Epithelial cell of prostate (primary cell): ENCODE results near the gene ORAI3.

ENCODE experiments used
- DNase-seq: peaks from one replicate; pipeline ENCODE4 v3.0.0-alpha.2; 2011; ENCODE audit warnings: low read depth, low spot score
- H3K27ac ChIP-seq: fragments of 450-650 bp; 2 replicates; pipeline ENCODE4 v1.5.1; 2017; ENCODE audit warnings: mild to moderate bottlenecking

The ORAI3 gene

DNA sequence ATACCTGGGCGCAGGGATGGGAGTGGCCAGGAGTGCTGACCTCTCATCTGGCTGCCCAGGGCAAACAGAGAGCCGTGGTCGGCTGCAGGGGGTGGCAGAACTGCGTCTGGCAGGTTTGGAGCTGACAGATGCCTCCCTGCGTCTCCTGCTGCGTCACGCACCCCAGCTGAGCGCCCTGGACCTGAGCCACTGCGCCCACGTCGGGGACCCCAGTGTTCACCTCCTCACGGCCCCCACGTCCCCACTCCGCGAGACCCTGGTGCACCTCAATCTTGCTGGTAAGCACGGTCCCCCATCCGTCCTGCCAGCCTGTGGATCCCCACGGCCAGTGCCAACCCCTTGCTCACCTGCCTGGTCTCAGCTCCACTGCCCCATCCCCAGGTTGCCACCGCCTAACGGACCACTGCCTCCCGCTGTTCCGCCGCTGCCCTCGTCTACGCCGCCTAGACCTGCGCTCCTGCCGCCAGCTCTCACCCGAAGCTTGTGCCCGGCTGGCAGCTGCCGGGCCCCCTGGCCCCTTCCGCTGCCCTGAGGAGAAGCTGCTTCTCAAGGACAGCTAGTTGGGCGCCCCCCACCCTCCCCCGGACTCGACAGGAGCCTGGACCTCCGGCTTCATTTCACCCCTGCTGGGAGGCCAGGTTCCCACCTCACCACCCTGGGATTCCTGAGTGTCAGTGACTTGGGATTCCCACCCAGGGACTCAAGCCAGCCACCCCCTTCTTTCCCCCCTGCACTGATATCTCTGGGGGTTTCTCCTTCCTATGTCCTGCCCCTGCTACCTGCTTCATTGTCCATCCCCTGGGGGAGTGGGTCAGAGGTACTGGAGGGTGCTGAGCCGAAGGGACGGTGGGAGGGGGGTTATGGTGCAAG lies 2.0 kb upstream of the ORAI3 start:
- DNase-seq, result no peak
- no peak overlapping the region for H3K27ac ChIP-seq

DNA sequence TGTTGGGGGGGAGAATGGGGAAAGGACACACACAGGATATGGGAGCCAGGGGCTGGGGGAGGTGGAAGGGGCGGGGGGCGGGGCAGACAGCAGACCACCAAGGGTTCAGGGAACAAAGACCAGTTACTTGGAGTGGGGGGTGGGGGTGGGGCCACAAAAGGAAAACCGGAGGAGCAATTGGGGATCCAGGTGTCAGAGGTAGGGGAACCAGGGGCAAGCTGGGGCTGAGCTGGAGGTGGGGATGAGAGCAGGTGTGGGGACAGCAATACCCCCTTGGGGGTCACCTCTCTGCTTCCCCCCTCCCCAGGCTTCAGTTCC lies 1.4 kb upstream of the ORAI3 start:
- no peak overlapping the region for H3K27ac ChIP-seq
- DNase-seq, result no peak

DNA sequence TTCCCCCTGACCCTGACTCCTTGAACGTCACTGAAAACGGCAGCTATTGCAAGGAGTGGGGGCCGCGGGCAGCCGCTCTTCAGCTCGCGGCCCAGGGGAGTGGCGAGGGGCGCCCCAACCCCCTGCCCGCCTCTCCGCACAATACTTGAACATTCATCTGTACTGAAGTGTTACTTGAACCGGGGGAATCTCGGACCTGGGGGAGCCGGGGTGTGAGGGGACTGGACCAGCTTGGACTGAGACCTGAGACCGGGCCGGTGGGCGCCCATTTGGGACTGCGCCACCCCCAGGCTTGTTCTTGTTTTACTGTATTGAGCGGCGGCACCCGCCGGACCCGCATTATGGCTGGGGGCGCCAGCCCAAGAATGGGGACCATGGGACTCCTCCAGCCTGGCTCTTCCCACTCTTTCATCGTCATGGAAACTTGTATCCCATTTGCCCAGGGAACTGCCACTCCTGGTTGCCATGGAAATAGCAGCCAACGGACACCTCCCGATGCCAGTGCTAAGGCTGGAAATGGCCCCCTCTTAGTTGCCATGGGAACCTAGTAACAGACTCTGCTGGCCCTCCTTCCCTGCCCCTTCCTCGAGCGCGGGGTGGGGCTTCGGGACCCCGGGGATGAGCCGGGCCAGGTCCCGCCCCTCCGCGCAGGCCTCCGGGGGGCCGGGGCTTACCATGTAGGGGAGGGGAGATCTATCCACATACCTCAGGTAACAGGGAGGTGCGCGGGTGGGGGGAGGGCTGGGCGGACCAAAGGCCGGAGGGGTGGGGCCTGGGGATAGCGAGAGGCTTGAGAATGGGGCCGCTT lies 805 bp upstream of the ORAI3 start:
- DNase-seq, result no peak
- peak overlapping the region; percentile 85 for H3K27ac ChIP-seq

DNA sequence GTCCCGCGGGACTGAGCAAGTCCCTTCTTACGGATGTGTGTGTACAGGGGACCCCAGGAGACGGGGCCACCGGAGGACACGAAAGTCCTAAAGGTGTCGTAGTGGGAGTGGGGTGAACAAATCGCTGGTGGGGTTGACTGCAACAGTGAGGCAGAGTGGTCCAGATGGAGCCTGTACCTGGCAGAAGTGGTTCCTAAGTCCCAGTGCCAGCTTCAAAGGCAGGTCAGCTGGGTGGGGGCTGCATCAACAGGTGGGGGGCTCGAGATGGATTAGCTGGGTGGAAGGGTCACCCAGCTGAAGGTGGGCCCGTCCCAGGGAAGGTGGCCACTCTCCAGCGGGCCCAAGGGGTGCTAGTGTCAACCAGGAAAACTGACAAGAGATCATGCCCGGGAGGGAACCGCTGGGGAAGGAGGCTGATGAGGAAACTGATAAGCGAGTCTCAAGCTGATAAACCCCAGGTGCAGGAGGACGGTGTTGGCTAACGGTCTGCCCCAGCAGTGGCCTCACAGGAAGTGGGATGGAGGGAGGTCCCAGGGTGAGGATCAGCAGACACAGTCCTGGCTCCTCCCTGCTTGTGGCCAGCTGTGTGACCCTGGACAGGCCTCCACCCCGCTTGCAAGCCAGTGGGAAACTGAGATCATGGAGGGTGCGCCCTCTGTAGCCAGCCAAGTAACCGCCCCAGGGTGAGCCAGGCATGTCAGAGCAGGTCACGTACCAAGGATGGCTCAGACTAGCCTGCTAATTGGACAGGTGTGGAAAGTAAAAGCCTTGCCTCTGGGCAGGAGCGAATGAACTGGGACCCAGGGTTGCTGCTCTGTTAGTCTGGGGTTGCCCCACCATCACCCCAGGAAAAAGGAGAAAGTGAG lies 1.0 kb downstream of the ORAI3 start:
- peak; percentile 84 for DNase-seq
- peak overlapping the region; percentile 85 for H3K27ac ChIP-seq

DNA sequence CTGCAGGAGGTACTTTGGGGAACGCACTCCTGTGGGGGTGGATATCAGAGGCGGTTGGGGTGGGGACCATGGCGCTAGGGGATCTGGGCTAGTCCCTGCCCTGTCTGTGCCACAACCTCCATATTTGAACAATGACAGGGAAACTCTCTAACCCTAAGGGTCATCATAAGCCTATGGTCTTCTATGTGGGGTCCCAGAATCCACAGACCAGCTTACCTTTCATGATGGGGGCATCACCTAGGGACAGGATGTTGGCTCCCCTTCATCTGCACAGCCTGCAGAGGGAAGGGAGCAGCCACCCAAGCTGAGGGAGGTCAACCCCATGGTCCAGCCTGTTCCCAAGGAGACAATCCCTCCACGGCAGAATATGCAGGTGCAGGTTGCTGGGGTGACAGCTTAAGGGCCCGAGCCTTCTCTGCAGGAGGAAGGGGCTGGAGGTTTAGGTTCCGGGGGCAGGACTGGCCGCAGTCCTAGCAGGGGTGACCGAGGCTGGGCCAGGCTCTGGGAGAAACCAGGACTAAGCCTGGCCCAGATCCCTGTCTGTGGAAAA lies 1.7 kb downstream of the ORAI3 start:
- peak overlapping the region; percentile 85 for H3K27ac ChIP-seq
- no peak for DNase-seq

DNA sequence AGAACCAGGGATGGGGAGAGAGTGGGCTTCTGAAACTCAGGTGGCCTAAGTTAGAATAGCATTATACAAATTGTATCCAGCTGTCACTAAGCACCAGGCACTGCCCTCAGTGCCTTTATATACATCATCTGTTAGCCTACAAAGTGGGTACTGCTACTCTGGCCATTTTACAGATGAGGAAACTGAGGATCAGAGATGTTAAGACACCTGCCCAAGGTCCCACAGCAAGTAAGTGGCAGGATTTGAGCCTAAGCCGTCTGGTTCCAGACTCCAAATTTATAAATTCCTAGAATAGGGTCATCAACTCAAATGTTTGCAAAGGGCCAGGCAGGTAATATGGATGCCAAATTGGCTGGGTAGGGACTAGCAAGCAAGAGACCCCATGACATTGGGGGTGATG lies 2.3 kb downstream of the ORAI3 start:
- no peak for DNase-seq
- no peak overlapping the region for H3K27ac ChIP-seq

DNA sequence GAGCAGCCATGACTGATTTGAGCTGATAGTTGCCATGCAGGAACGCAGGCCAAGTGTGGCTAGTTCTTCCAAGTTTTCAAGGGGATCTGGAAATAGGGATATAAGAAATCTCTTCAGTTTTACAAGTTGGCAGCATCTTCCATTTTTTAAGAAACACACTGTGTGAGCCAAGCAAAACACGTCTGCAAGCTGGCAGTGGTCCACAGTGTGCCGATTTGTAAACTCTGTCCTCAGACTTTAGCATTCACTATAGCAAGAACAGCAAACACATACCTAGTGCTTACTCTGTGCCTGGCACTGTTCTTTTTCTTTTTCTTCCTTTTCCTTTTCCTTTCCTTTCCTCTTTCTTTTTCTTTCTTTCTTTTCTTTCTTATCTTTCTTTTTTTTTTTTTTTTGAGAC lies 2.9 kb downstream of the ORAI3 start:
- H3K27ac ChIP-seq, result no peak overlapping the region
- no peak for DNase-seq

DNA sequence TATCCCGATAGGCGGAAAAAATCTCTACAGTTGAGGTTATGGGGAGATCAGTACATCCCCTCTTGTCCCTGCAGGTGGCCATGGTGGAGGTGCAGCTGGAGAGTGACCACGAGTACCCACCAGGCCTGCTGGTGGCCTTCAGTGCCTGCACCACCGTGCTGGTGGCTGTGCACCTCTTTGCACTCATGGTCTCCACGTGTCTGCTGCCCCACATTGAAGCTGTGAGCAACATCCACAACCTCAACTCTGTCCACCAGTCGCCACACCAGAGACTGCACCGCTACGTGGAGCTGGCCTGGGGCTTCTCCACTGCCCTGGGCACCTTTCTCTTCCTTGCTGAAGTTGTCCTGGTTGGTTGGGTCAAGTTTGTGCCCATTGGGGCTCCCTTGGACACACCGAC lies 4.2 kb downstream of the ORAI3 start:
- DNase-seq, result no peak

DNA sequence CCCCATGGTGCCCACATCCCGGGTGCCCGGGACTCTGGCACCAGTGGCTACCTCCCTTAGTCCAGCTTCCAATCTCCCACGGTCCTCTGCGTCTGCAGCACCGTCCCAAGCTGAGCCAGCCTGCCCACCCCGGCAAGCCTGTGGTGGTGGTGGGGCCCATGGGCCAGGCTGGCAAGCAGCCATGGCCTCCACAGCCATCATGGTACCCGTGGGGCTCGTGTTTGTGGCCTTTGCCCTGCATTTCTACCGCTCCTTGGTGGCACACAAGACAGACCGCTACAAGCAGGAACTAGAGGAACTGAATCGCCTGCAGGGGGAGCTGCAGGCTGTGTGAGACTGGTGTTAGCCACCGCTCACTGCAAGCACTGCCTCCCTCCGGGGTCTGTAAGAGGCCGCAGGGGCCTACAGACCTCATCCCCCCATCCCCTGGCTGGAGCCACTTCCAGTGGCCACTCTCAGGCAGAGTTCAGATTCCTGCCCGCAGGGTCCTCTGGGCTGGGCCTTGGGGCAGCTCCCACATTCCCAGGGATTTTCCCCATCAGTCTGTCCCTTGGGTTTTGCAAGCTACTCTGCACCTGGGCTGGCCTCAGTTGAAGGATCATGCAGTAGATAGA lies 4.8 kb downstream of the ORAI3 start:
- no peak for DNase-seq
- H3K27ac ChIP-seq, result no peak overlapping the region

More for the DNA sequence above, 4.2 kb downstream of the ORAI3 start:
- H3K27ac ChIP-seq, result no peak overlapping the region

DNA sequence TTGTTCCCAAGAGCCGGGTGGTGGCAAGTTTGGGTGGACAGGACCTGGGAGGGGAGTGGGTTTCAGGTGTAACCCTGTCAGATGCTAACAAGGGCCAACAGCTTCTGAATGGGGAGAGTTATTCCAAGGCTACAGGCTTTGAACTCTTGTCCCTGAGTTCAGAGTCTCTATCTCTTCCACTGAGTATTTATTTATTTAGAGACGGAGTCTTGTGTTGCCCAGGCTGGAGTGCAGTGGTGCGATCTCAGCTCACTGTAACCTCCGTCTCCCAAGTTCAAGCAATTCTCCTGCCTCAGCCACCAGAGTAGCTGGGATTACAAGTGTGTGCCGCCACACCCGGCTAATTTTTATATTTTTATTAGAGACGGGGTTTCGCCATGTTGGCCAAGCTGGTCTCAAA lies 6.1 kb downstream of the ORAI3 start:
- DNase-seq, result no peak
- H3K27ac ChIP-seq, result no peak overlapping the region

DNA sequence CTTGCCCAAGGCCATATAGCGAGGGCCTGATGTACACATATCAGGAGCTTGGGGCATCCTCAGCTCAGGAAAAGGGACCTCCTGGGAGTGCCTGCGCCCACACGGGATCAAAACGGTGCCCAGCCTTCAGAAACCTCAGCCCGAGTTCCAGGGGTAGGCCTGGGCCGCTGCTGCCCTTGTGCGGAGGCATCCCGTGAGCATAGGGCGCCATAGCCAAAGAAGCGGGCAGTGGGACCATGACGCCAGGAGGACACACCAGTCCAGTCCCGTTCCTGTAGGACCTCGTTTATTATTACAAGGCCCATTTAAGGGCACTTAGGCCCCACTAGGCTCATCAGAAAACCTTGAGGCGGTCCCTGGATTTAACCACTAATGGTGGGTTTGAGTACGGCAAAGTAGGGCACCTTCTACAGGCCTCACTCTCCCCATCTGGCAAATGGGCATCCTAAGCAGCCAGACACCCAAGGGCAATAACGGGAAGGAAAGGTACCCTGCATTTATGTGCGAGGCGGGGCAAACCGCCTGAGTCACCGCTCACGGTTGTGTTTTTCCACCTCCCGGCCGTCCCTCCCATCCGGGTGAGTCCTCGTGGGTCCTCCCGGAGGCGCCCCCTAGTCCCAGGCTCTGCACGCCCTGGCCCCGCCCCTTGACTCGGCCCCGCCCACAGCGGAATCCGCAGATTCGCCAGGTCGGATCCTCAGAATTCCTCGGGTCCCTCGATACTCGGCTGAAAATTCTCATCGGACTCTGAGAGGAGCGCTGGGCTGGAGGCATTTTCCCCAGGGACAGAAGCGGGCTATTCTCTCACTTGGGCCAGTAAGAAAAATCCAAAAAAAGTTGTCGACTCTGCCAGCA lies 8.0 kb downstream of the ORAI3 start:
- H3K27ac ChIP-seq, result peak overlapping the region; percentile 91
- peak; percentile 62 for DNase-seq

DNA sequence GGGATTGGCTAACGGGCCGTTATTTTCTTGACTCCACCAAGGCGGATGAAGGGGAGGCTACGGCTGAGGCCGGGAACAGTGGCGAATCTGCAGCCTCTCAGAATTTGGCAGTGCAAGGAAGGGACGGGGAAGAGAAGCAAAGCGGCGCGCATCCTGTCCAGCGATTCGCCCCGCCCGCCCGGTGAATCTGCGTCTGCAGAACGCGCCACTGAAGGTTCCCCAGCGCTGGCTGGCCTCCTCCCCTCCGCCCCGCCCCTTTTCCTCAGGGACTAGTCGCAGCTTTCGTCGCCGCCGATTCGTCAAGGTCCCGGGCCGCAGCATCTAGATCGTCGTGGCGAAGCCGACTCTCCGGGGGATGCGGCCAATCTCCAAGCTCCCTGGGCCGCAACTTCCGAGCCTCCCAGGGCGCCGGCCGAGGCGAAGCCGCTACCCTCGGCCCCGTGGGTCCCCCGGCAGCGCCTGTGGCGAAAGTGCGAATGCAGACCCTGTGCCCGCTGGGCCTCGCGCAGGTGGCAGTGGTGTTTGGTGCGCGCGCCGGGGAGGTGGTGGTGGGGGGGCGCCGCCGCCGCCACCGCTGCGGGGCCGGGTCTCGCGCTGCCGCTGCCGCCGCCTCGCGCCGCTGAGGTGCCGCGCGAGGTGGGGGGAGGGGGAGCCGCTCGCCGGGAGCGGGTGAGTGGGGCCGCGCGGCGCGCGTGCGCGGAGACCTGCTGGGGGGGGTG lies 8.7 kb downstream of the ORAI3 start, which contains the start of gene SETD1A:
Gene SETD1A (plus strand): TSS at position 299 of the 719 bp plus-strand sequence. CDS start 978 bp downstream, outside the sequence.
- peak; percentile 70 for DNase-seq
- H3K27ac ChIP-seq, result peak within 1 kb of the TSS; percentile 91

DNA sequence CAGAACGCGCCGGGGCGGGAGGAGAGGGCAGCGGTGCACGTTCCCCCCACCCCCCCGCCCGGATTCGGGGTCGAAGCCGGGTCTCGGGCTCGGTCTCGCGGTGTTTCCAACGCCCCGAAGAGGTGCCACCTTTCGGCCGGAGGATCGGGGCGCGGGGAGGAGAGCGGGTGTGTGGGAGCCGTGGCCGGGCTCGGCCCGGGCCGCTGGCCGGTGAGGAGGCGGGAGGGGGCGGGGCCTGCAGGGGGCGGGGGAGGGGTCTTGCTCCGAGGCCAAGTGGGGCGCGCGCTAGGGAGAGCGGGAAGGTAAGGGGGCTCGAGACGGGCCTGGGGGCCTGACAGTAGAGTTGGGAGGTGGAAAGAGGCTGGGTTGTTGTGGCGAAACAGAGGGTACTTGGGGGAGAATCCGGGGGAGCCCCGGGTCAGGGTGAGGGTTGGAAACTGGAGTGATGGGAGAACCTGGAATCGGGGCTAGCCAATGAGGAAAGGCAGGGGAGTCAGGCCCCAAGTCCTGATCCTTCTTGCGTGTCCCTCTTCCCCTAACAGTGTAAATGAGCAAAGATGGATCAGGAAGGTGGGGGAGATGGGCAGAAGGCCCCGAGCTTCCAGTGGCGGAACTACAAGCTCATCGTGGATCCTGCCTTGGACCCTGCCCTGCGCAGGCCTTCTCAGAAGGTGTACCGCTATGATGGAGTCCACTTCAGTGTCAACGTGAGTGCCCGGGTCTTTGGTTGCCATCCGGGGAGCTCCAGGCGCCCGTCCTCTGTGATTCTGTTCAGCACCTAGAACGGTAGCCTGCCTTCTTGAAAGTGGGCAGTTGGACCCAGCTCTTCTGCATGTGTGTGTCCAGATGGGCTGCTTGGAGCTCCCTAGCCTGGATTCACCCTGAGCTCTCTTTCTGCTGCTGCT lies 9.6 kb downstream of the ORAI3 start:
- DNase-seq, result no peak
- peak overlapping the region; percentile 91 for H3K27ac ChIP-seq

DNA sequence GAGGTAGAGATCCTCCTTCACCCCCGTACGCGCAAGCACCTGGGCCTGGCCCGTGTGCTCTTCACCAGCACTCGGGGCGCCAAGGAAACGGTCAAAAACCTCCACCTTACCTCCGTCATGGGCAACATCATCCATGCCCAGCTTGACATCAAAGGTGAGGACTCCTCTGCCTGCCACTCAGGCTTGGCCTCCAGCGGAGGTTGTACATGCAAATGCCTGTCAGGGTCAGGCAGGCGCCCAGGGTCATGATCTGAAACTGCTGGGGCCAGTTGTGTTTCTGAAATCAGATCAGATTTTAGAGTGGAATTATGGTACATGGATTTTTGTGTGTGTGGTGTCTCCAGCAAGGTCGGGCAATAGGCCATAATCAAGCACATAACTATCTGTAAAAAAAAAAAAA lies 12.5 kb downstream of the ORAI3 start:
- no peak for DNase-seq

DNA sequence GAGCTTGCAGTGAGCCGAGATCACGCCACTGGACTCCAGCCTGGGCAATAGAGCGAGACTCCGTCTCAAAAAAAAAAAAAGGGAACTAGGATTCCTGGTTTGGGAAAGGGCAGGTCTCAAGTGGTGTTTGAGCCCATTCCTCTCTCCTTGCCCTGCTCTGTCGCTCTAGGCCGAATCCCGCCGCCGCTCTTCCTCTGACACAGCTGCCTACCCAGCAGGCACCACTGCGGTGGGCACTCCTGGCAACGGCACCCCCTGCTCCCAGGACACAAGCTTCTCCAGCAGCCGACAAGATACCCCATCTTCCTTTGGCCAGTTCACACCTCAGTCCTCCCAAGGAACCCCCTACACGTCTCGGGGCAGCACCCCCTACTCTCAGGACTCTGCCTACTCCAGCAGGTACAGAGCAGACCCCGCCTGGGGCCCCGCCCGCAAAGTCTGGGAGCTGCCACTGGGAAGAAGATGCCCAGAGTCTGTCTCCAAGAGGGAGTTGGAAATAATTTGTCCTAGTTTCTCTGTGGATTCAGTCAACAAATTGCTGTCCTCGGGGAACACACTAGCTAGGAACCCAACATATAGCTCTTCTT lies 15.2 kb downstream of the ORAI3 start:
- no peak for DNase-seq
- H3K27ac ChIP-seq, result no peak overlapping the region

More for the DNA sequence above, 12.5 kb downstream of the ORAI3 start:
- no peak overlapping the region for H3K27ac ChIP-seq

DNA sequence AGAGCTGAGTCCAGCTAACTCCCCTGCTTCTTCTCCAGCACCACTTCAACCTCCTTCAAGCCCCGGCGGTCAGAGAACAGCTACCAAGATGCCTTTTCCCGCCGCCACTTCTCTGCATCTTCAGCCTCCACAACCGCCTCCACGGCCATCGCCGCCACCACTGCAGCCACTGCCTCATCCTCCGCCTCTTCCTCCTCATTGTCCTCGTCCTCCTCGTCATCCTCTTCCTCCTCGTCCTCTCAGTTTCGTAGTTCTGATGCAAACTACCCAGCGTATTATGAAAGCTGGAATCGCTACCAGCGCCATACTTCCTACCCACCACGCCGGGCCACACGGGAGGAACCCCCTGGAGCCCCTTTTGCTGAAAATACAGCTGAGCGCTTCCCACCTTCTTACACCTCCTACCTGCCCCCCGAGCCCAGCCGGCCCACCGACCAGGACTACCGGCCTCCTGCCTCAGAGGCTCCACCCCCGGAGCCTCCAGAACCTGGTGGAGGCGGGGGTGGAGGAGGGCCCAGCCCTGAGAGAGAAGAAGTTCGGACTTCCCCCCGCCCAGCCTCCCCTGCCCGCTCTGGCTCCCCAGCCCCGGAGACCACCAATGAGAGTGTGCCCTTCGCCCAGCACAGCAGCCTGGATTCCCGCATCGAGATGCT lies 15.8 kb downstream of the ORAI3 start:
- no peak for DNase-seq
- no peak overlapping the region for H3K27ac ChIP-seq
